Measurements from ENCODE around the gene IRAK3.

GRCh38 chr12:66152732-66153131 is 36.3 kb upstream of the IRAK3 start:
- no peak for TF ChIP-seq CTCF (IDR thresholded peaks at IDR 0.05; ENCODE audit: insufficient read depth, low read length, poor library complexity, severe bottlenecking)
- TF ChIP-seq EZH2phosphoT487 (conservative IDR thresholded peaks at IDR 0.05; ENCODE audit: low read length), result no peak

Measured in SU-DHL-6 (cell line).